ENCODE measurements around the gene HHIP. TPM values are rescaled to one million over a fixed set of nuclear protein-coding genes. Genes with fewer than 3 reads are reported as not detected.

The HHIP gene
- total RNA-seq, 4 donors from 2014 or later: 0.60 to 5.3 (median 2.6) TPM

GRCh38 chr4:144711700-144712456 lies 65.9 kb downstream of the HHIP start:
- 63 to 70% methylated on average over 4 of the region's 4 CpGs for WGBS, 2 donors
- Histone ChIP-seq H3K27ac (no peak overlapping the region), H3K4me3 (no peak overlapping the region), H3K4me1 (peaks cover 0 to 8% (median 4%) of the 10 kb centered on the region in 4 donors), H3K27me3 (no peaks in the 10 kb centered on the region), H3K9me3 (no peaks in the 10 kb centered on the region), H3K36me3 (no peaks in the 10 kb centered on the region)
- no peak for DNase-seq (ENCODE audit: low spot score in 2 of 2)
- no peak for TF ChIP-seq EP300 (IDR thresholded peaks at IDR 0.05)
- no peak for TF ChIP-seq POLR2A (IDR thresholded peaks at IDR 0.05)
- no peak for TF ChIP-seq CTCF (IDR thresholded peaks at IDR 0.05)

- 55 to 65% methylated on average over 3 of the region's 3 CpGs for WGBS, 2 donors
- Histone ChIP-seq H3K4me1 (peaks cover 0 to 8% (median 4%) of the 10 kb centered on the region in 4 donors), H3K27me3 (no peaks in the 10 kb centered on the region), H3K4me3 (no peak overlapping the region), H3K27ac (no peak overlapping the region), H3K9me3 (no peaks in the 10 kb centered on the region), H3K36me3 (no peaks in the 10 kb centered on the region)
- DNase-seq (ENCODE audit: low spot score in 2 of 2): no peak
- TF ChIP-seq EP300 (IDR thresholded peaks at IDR 0.05): no peak
- no peak for TF ChIP-seq POLR2A (IDR thresholded peaks at IDR 0.05)
- no peak for TF ChIP-seq CTCF (IDR thresholded peaks at IDR 0.05)
These were observed 66.8 kb downstream of the HHIP start for GRCh38 chr4:144712775-144713174.

GRCh38 chr4:144714166-144714565 lies 68.2 kb downstream of the HHIP start:
- H3K4me1 ChIP-seq: peaks cover 0 to 8% (median 4%) of the 10 kb centered on the region in 4 donors
- DNase-seq (ENCODE audit: low spot score in 2 of 2): no peak
- WGBS, 2 donors: 96 to 97% methylated on average over 3 of the region's 3 CpGs
- H3K9me3 ChIP-seq: no peaks in the 10 kb centered on the region
- no peak overlapping the region for H3K27ac ChIP-seq
- no peaks in the 10 kb centered on the region for H3K27me3 ChIP-seq
- no peak overlapping the region for H3K4me3 ChIP-seq
- H3K36me3 ChIP-seq: no peaks in the 10 kb centered on the region
- TF ChIP-seq EP300 (IDR thresholded peaks at IDR 0.05) (no peak), POLR2A (IDR thresholded peaks at IDR 0.05) (no peak), CTCF (IDR thresholded peaks at IDR 0.05) (no peak)

GRCh38 chr4:144715230-144715629 lies 69.3 kb downstream of the HHIP start:
- TF ChIP-seq CTCF (IDR thresholded peaks at IDR 0.05): no peak
- no peak for TF ChIP-seq POLR2A (IDR thresholded peaks at IDR 0.05)
- TF ChIP-seq EP300 (IDR thresholded peaks at IDR 0.05): no peak
- Histone ChIP-seq H3K4me1 (peaks cover 0 to 5% (median 2%) of the 10 kb centered on the region in 4 donors), H3K36me3 (no peaks in the 10 kb centered on the region), H3K27ac (no peak overlapping the region), H3K4me3 (no peak overlapping the region), H3K27me3 (no peaks in the 10 kb centered on the region), H3K9me3 (no peaks in the 10 kb centered on the region)
- DNase-seq (ENCODE audit: low spot score in 2 of 2): no peak
- WGBS, 2 donors: 82 to 84% methylated on average over 2 of the region's 2 CpGs

GRCh38 chr4:144716778-144717177 lies 70.8 kb downstream of the HHIP start:
- H3K27ac ChIP-seq: no peak overlapping the region
- no peaks in the 10 kb centered on the region for H3K9me3 ChIP-seq
- H3K4me3 ChIP-seq: no peak overlapping the region
- DNase-seq (ENCODE audit: low spot score in 2 of 2): no peak
- H3K4me1 ChIP-seq: no peaks in the 10 kb centered on the region
- H3K36me3 ChIP-seq: no peaks in the 10 kb centered on the region
- WGBS, 2 donors: 95 to 96% methylated on average over 5 of the region's 5 CpGs
- no peaks in the 10 kb centered on the region for H3K27me3 ChIP-seq
- TF ChIP-seq CTCF (IDR thresholded peaks at IDR 0.05) (no peak), EP300 (IDR thresholded peaks at IDR 0.05) (no peak), POLR2A (IDR thresholded peaks at IDR 0.05) (no peak)
